GM10847 (cell line): ENCODE results near the gene DNAH10.

Source experiments
- POLR2A ChIP-seq: IDR thresholded peaks from 2 replicates; pipeline ENCODE4 v1.6.1; 2011; ENCODE audit not compliant: insufficient read length; ENCODE audit errors: extremely low read depth

Gene DNAH10

GRCh38 chr12:123897221-123897620 is 135.1 kb downstream of the DNAH10 start:
- no peak for TF ChIP-seq POLR2A

GRCh38 chr12:123898673-123899072 is 136.6 kb downstream of the DNAH10 start:
- TF ChIP-seq POLR2A: no peak

- TF ChIP-seq POLR2A: no peak
Measured at GRCh38 chr12:123899368-123899767, 137.3 kb downstream of the DNAH10 start.

- no peak for TF ChIP-seq POLR2A
Measured at GRCh38 chr12:123900871-123901376, 138.8 kb downstream of the DNAH10 start.

- no peak for TF ChIP-seq POLR2A
Measured at GRCh38 chr12:123902821-123903220, 140.7 kb downstream of the DNAH10 start.

- TF ChIP-seq POLR2A: no peak
Measured at GRCh38 chr12:123903301-123904065, 141.4 kb downstream of the DNAH10 start.

- TF ChIP-seq POLR2A: no peak
Measured at GRCh38 chr12:123905319-123905925, 143.3 kb downstream of the DNAH10 start.

GRCh38 chr12:123906711-123907420 is 144.8 kb downstream of the DNAH10 start:
- TF ChIP-seq POLR2A: no peak

- no peak for TF ChIP-seq POLR2A
Measured at GRCh38 chr12:123907726-123908476, 145.8 kb downstream of the DNAH10 start.

GRCh38 chr12:123908884-123909725 is 147.0 kb downstream of the DNAH10 start:
- TF ChIP-seq POLR2A: no peak

- no peak for TF ChIP-seq POLR2A
Measured at GRCh38 chr12:123910057-123910456, 148.0 kb downstream of the DNAH10 start.

GRCh38 chr12:123910761-123911193 is 148.7 kb downstream of the DNAH10 start:
- TF ChIP-seq POLR2A: no peak

GRCh38 chr12:123912415-123913380 is 150.6 kb downstream of the DNAH10 start:
- no peak for TF ChIP-seq POLR2A
